ENCODE results near the gene RPS6KL1. TPM values are rescaled to one million over a fixed set of nuclear protein-coding genes. Genes with fewer than 3 reads are reported as not detected.

The RPS6KL1 gene
- total and polyA plus RNA-seq, 5 donors: 10.5 to 20.7 (median 17.2) TPM

DNA sequence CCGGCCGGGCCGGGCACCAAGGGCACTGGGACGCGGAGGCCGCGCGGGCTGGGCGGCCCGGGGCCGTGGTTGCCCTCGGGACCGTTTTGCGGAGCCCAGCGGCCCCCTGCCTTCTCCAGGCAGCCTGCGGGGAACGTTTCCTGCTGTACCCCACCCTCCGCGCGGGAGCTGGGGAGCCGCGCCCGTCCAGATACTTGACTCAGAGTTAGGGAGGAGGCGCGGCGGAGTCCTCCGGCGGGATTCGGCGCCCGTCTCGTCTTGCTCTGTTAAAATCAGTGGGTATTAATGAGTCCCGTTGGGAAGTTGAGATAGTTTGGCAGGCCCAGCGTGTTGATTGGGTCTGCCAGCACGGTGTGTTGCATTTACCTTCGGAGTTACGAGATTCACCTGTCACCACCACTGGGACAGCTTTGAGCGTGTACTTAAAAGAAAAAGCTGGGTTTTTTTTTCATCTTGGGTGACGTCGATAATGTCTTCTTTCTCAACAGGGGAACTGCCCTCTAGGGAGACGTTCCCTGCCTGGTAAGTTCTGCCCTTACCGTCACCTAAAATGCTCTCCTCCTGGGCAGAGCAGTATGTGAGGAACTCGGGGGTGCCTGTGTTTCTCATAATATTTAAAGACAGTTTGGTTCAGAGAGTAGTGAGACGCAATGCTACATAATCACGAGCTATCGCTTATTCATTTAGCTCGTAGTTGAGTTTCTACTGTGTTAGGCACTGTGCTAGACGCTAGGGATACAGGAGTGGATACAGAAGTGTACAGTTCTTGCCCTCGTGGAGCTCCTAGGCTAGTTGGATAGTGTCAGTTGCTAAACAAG lies 40.7 kb downstream of the RPS6KL1 start:
- 1% methylated on average over 49 of the region's 49 CpGs for WGBS
- Histone ChIP-seq H3K9me3 (ENCODE audit: control insufficient read depth, low read length) (no peaks in the 10 kb centered on the region), H3K27ac (ENCODE audit: low read length) (peak overlapping the region; percentile 97), H3K4me1 (ENCODE audit: control insufficient read depth, insufficient read depth, low read length) (peaks cover 17% of the 10 kb centered on the region), H3K27me3 (ENCODE audit: control insufficient read depth, insufficient read depth) (no peaks in the 10 kb centered on the region), H3K4me3 (ENCODE audit: low read length) (peak overlapping the region; percentile 79)
- ATAC-seq (peak; percentile 36 to 70), DNase-seq (peak; percentile 69 to 80 (median 74))
- intact Hi-C loops (cut with DNase I): no loop called here

DNA sequence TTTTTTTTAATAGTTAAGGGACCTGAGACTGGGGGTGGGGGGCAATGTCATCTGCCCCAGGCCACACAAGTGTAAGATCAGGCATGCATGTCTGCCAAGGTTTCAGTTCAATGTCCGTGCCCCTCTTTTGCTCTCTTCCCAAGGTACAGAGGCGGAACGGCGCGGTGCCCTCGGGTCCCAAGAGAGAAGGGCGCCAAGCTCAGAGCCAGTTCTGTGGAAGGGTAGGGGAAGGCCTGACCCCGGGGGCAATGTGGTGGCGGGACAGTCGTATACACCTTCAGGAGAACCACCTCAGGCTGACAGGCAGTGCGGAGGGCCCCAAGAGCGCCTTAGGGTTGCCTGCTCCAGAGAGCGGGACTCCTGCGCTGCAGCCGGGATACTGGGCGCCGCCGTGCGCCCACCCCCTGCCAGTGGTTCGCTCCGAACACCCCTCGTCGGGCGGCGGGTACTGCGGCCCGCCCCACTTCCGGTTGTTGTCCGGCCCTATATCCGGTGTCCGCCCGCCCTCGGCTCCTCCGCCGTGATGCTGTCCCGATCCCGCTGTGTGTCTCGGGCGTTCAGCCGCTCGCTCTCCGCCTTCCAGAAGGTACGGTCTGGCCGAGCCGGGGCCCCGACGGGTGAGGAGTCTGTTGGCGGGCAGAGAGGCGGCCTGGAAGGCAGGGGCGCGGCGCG lies 41.5 kb downstream of the RPS6KL1 start, which contains the start of gene DLST:
TSS of gene DLST (plus strand) at position 486 of the 672 bp plus-strand sequence. CDS start at position 524, 38 bp downstream.
- H3K4me1 ChIP-seq (ENCODE audit: control insufficient read depth, insufficient read depth, low read length): peaks cover 17% of the 10 kb centered on the region
- no peaks in the 10 kb centered on the region for H3K27me3 ChIP-seq (ENCODE audit: control insufficient read depth, insufficient read depth)
- WGBS: under 1% methylated on average over 53 of the region's 53 CpGs

DNA sequence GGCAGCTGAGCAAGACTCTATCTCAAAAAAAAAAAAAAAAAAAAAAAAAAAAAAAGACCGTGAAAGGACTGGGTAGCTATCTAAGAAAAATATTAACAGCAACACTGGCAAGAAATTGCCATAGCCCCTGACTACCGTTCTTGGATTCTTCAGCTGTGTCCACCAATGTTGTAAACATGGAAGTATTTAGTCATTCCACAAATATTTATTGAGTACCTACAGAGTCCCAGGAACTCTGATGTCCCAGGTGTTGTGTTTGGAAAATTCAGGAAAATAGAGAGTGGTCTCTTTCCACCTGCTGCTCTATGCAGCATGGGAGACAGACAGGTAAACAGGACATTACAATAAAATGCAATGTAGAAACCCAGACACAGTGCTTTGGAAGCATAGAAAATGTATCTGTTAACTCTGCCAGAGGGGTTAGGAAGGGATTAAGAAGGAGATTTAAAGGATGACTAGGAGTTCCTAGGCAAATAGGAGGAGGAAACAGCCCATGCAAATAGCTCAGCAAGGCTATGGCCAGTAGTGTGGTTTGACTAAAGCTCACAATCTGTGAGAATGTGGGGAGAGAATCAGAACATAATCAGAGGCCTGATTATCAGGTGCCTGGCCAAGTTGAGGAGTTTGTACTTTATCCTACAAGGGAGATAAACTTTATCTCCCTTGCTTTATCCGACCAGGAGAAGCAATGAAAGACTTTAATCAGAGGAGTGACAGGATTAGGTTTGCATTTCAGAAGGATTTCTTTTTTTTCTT lies 43.5 kb downstream of the RPS6KL1 start:
- DNase-seq (no peak), ATAC-seq (no peak)
- H3K27me3 ChIP-seq (ENCODE audit: control insufficient read depth, insufficient read depth): no peaks in the 10 kb centered on the region
- no peaks in the 10 kb centered on the region for H3K9me3 ChIP-seq (ENCODE audit: control insufficient read depth, low read length)
- WGBS: 64% methylated on average over 3 of the region's 3 CpGs
- peaks cover 10% of the 10 kb centered on the region for H3K4me1 ChIP-seq (ENCODE audit: control insufficient read depth, insufficient read depth, low read length)
- no peak overlapping the region for H3K27ac ChIP-seq (ENCODE audit: low read length)
- no peak overlapping the region for H3K4me3 ChIP-seq (ENCODE audit: low read length)
- intact Hi-C loops (cut with DNase I): no loop called here

More for the DNA sequence above, 41.5 kb downstream of the RPS6KL1 start, which contains the start of gene DLST:
- H3K9me3 ChIP-seq (ENCODE audit: control insufficient read depth, low read length): no peaks in the 10 kb centered on the region
- intact Hi-C loops (cut with DNase I): no loop called here
- peak within 1 kb of the TSS; percentile 79 for H3K4me3 ChIP-seq (ENCODE audit: low read length)
- DNase-seq: peak; percentile 86 to 95 (median 95)
- ATAC-seq: peak; percentile 99
- peak within 1 kb of the TSS; percentile 97 for H3K27ac ChIP-seq (ENCODE audit: low read length)

DNA sequence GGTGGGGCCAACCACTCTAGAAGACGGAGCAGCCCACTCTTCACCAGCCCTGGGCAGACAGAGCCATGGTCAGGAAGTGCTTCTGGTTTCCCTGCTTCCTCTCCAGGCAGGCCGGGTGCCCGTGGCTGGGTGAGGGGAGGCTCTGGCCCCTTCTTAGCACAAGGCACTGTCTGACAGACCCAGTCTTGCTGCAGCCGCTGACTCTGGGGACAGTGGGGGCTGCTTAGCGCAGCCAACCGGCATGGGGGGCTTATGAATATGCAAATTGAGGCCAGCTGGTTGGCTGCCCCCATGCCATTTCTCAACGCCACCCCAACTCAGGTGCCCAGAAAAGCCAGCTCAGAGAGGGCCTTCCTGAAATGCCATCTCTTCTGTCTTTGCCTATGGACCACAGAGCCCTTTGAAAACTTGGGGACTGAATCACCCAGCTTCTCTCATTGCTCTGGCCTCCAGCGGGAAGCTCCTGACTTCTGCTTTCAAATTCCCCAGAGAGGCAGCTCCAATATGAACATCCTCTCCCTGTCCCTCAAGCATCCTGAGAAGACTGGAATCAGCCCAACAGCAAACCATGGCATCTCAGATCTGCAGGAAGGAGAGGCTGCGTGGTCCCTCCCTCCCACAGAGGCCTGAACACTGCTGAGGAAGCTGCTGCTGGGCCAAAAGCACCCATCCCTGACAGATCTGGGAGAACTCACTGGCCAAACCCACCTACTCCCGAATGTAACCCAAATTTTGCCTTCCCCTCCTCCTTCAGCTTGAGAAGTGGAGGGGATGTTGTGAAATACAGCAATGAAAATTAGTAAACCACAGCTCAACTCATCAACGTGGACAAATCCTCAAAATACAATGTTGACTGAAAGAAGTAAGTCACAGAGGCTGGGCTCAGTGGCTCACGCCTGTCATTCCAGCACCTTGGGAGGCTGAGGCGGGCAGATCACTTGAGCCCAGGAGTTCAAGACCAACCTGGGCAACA lies 46.8 kb downstream of the RPS6KL1 start, which contains the start of gene PROX2:
TSS of gene PROX2 (minus strand) at position 205 of the 973 bp plus-strand sequence. CDS start 12,311 bp downstream, outside the sequence.
- Histone ChIP-seq H3K27ac (ENCODE audit: low read length) (no peak within 1 kb of the TSS), H3K9me3 (ENCODE audit: control insufficient read depth, low read length) (no peaks in the 10 kb centered on the region), H3K4me1 (ENCODE audit: control insufficient read depth, insufficient read depth, low read length) (no peaks in the 10 kb centered on the region), H3K27me3 (ENCODE audit: control insufficient read depth, insufficient read depth) (no peaks in the 10 kb centered on the region), H3K4me3 (ENCODE audit: low read length) (no peak within 1 kb of the TSS)
- DNase-seq (no peak), ATAC-seq (peak in 1 of 2 donors; percentile 18)
- intact Hi-C loops (cut with DNase I): no loop called here
- 47% methylated on average over 13 of the region's 13 CpGs for WGBS

DNA sequence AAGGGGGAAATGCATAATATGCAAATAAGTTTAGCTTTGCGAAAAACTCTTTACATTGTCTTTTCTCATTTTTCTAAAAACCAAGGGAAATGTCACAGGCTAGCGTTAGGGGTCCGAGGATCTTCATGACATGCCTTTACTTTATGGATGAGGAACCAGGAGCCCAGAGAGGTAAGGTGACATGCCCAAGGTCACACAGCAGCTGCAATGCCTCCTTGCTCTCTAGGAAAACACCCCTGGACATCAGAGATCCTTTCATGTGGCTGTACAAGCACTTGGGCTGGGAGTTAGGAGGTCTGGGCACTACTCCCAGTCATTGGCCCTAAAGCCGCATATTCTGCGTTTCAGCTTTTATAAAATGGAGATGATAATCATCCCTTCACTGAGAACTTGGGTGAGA lies 47.9 kb downstream of the RPS6KL1 start:
- Histone ChIP-seq H3K27me3 (ENCODE audit: control insufficient read depth, insufficient read depth) (no peaks in the 10 kb centered on the region), H3K4me3 (ENCODE audit: low read length) (no peak overlapping the region), H3K9me3 (ENCODE audit: control insufficient read depth, low read length) (no peaks in the 10 kb centered on the region), H3K4me1 (ENCODE audit: control insufficient read depth, insufficient read depth, low read length) (no peaks in the 10 kb centered on the region), H3K27ac (ENCODE audit: low read length) (no peak overlapping the region)
- WGBS: 91% methylated on average over 5 of the region's 5 CpGs
- no peak for ATAC-seq
- DNase-seq: no peak
- intact Hi-C loops (cut with DNase I): no loop called here

DNA sequence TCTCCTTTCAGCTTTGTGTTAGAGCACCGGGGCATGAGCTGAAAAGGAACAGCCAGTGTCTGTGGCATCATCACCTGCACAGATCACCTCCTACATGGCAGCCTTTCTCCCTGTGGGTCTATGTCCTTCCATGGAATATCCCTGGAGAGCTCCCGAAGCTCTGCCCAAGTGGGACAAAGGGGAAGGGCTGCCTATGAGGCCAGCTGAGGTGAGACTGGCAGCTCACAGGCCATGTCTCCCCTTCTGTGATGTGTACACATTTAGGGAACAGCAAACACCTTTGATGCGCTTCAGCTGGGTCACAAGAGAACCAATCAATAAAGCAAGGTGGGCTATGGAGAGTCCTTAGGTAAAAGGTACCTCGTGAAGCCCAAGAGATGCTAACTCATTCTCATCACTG lies 51.2 kb downstream of the RPS6KL1 start:
- Histone ChIP-seq H3K9me3 (ENCODE audit: control insufficient read depth, low read length) (no peaks in the 10 kb centered on the region), H3K4me3 (ENCODE audit: low read length) (no peak overlapping the region), H3K27me3 (ENCODE audit: control insufficient read depth, insufficient read depth) (no peaks in the 10 kb centered on the region), H3K27ac (ENCODE audit: low read length) (no peak overlapping the region), H3K4me1 (ENCODE audit: control insufficient read depth, insufficient read depth, low read length) (no peaks in the 10 kb centered on the region)
- WGBS: 88% methylated on average over 4 of the region's 4 CpGs
- intact Hi-C loops (cut with DNase I): no loop called here
- no peak for DNase-seq
- ATAC-seq: no peak

DNA sequence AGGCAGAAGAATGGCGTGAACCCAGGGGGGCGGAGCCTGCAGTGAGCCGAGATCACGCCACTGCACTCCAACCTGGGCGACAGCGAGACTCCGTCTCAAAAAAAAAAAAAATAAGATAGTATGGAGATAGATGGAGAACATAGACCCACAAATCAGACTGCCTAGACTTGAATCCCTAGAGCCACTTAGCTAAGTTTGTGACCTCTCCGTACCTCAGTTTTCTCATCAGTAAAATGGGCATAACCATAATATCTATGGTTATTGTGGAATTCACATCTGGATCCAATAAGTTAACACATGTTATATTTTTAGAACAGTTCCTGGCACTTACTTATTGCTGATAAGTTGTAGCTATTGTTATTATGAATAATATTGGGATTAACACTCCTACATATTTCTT lies 54.3 kb downstream of the RPS6KL1 start:
- ATAC-seq: no peak
- intact Hi-C loops (cut with DNase I): no loop called here
- no peak overlapping the region for H3K27ac ChIP-seq (ENCODE audit: low read length)
- no peak overlapping the region for H3K4me3 ChIP-seq (ENCODE audit: low read length)
- WGBS: 95% methylated on average over 8 of the region's 8 CpGs
- no peak for DNase-seq
- H3K9me3 ChIP-seq (ENCODE audit: control insufficient read depth, low read length): no peaks in the 10 kb centered on the region
- no peaks in the 10 kb centered on the region for H3K27me3 ChIP-seq (ENCODE audit: control insufficient read depth, insufficient read depth)
- no peaks in the 10 kb centered on the region for H3K4me1 ChIP-seq (ENCODE audit: control insufficient read depth, insufficient read depth, low read length)

DNA sequence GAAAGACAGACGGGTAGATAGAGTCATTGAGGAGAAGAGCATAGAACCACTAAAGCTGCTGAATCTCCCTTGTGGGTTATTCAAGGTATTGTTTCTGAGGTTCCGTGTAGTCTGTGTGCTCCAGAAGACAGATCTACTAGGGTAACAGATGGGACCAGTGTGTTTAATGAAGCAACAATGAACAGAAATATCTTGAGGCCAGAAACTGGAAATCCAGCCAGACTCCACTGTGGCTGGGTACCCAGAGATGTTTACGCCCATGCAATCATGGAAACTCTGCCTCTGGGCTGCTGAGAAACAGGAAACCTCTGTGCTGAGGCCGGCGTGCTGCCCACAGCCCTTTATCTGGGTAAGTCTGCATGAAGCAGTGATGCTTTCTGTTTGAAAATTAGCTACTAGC lies 55.4 kb downstream of the RPS6KL1 start:
- WGBS: 32% methylated on average over 5 of the region's 5 CpGs
- Histone ChIP-seq H3K9me3 (ENCODE audit: control insufficient read depth, low read length) (no peaks in the 10 kb centered on the region), H3K27me3 (ENCODE audit: control insufficient read depth, insufficient read depth) (no peaks in the 10 kb centered on the region), H3K4me3 (ENCODE audit: low read length) (no peak overlapping the region), H3K4me1 (ENCODE audit: control insufficient read depth, insufficient read depth, low read length) (no peaks in the 10 kb centered on the region), H3K27ac (ENCODE audit: low read length) (no peak overlapping the region)
- DNase-seq (peak; percentile 70 to 86 (median 85)), ATAC-seq (peak; percentile 92)
- intact Hi-C loops (cut with DNase I): no loop called here

DNA sequence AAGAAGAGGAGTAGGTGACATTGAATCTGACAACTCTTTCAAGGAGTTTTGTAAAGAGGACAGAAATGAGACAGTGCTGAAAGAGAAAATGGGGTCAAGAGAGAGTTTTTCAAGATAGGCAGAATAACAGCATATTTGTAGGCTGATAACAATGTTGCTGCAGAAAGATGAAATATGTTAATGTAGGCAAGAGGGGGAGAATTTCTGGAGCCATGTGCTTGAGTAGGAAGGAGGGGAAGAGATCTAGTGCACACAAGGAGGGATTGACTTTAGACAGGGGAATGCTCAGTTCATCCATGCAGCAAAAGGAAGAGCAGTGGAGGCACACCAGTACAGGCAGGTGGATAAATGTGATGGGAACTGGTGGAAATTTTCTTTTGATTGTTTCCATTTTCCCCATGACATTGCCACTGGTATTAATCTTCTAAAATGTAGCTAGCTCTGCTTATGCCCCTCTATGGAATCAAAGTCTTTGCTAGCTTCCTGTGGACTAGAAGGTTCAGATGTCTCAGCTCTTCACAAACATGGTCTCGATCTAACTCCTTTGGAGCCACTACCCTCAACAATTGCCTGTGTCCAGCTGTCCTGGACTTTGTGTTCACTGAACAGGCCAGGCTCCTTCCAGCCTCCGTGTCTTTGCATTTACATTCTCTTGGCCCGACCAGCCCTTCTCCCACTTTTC lies 56.2 kb downstream of the RPS6KL1 start:
- Histone ChIP-seq H3K4me1 (ENCODE audit: control insufficient read depth, insufficient read depth, low read length) (no peaks in the 10 kb centered on the region), H3K27ac (ENCODE audit: low read length) (no peak overlapping the region), H3K9me3 (ENCODE audit: control insufficient read depth, low read length) (no peaks in the 10 kb centered on the region), H3K4me3 (ENCODE audit: low read length) (no peak overlapping the region), H3K27me3 (ENCODE audit: control insufficient read depth, insufficient read depth) (no peaks in the 10 kb centered on the region)
- intact Hi-C loops (cut with DNase I): no loop called here
- DNase-seq: no peak
- ATAC-seq: no peak
- WGBS: 73% methylated on average over 3 of the region's 3 CpGs
